NCI-H1105 treated with DMSO at 0.1 percent for 48 hours (cell line): ENCODE data around the gene RAPGEF3.

ENCODE experiments used
- DNase-seq: peaks from one replicate; lab custom pipeline; 2025; lab: John Stamatoyannopoulos, UW

Gene RAPGEF3

GRCh38 chr12:47775100-47775911 lies 16.6 kb upstream of the RAPGEF3 start:
- DNase-seq: no peak

- no peak for DNase-seq
These were observed 16.0 kb upstream of the RAPGEF3 start for GRCh38 chr12:47774663-47775062.

GRCh38 chr12:47773858-47774580 lies 15.3 kb upstream of the RAPGEF3 start:
- DNase-seq: no peak

GRCh38 chr12:47773062-47773857 lies 14.6 kb upstream of the RAPGEF3 start, which contains the start of gene SLC48A1:
SLC48A1 (plus strand) TSS chr12:47773238; CDS start chr12:47773305, 67 bp downstream.
- peak; percentile 73 for DNase-seq

- no peak for DNase-seq
These were observed 14.0 kb upstream of the RAPGEF3 start for GRCh38 chr12:47772738-47773061.

GRCh38 chr12:47772094-47772660 lies 13.5 kb upstream of the RAPGEF3 start:
- DNase-seq: no peak

- no peak for DNase-seq
These were observed 12.6 kb upstream of the RAPGEF3 start for GRCh38 chr12:47771304-47771703.

- DNase-seq: no peak
These were observed 11.5 kb upstream of the RAPGEF3 start for GRCh38 chr12:47770086-47770726.

GRCh38 chr12:47769234-47770085 lies 10.8 kb upstream of the RAPGEF3 start:
- no peak for DNase-seq

GRCh38 chr12:47768323-47768811 lies 9.7 kb upstream of the RAPGEF3 start:
- no peak for DNase-seq

- peak; percentile 25 for DNase-seq
These were observed 8.6 kb upstream of the RAPGEF3 start for GRCh38 chr12:47767216-47767724.

GRCh38 chr12:47766502-47767215 lies 8.0 kb upstream of the RAPGEF3 start:
- no peak for DNase-seq

GRCh38 chr12:47763481-47764346 lies 5.0 kb upstream of the RAPGEF3 start:
- no peak for DNase-seq

GRCh38 chr12:47762850-47763465 lies 4.3 kb upstream of the RAPGEF3 start:
- no peak for DNase-seq

- no peak for DNase-seq
These were observed 171 bp downstream of the RAPGEF3 start for GRCh38 chr12:47758584-47758833.

- DNase-seq: no peak
These were observed 668 bp downstream of the RAPGEF3 start for GRCh38 chr12:47757840-47758583.

GRCh38 chr12:47757364-47757839 lies 1.3 kb downstream of the RAPGEF3 start:
- no peak for DNase-seq
